GM13977 (cell line): ENCODE results near the gene PACS1.
A peak's percentile ranks its signal among the peaks of the same experiment; 100 is the strongest.

Experiments
- DNase-seq: peaks from one replicate; pipeline ENCODE4 v3.0.0; 2012; ENCODE audit warnings: low spot score
- CTCF ChIP-seq: IDR thresholded peaks from 2 replicates; pipeline ENCODE4 v1.5.1; 2012; ENCODE audit warnings: mild to moderate bottlenecking, control low read depth; ENCODE audit not compliant: insufficient read depth; ENCODE audit errors: extremely low read depth, missing control alignments
- in situ Hi-C: fragments of 300-500 bp; cut with MboI; formaldehyde crosslinking; loops from one replicate; pipeline ENCODE4 v1.12.0; 2022; ENCODE audit warnings: low sequenced_read_pairs, low pct_unique_long_range_greater_than_20kb, mixed read lengths, inconsistent platforms; ENCODE audit not compliant: unreplicated experiment

PACS1 gene

GRCh38 chr11:66035653-66036333, 34.3 kb upstream of the PACS1 start:
- TF ChIP-seq CTCF, result no peak
- in situ Hi-C loops, result no loop called here
- DNase-seq, result no peak

- no peak for DNase-seq
- no peak for TF ChIP-seq CTCF
- in situ Hi-C loops, result no loop called here
These were observed 33.8 kb upstream of the PACS1 start for GRCh38 chr11:66036334-66036710.

GRCh38 chr11:66037327-66037726, 32.7 kb upstream of the PACS1 start:
- in situ Hi-C loops, result no loop called here
- TF ChIP-seq CTCF, result no peak
- no peak for DNase-seq

- no peak for DNase-seq
- in situ Hi-C loops, result no loop called here
- TF ChIP-seq CTCF, result no peak
These were observed 30.3 kb upstream of the PACS1 start for GRCh38 chr11:66039765-66040164.

- no peak for TF ChIP-seq CTCF
- peak; percentile 4 for DNase-seq
- in situ Hi-C loops, result no loop called here
These were observed 27.7 kb upstream of the PACS1 start for GRCh38 chr11:66042227-66042995.

- peak; percentile 23 for DNase-seq
- in situ Hi-C loops, result no loop called here
These were observed 26.8 kb upstream of the PACS1 start for GRCh38 chr11:66042996-66043906.

More at GRCh38 chr11:66042996-66043906, 26.8 kb upstream of the PACS1 start:
- TF ChIP-seq CTCF, result no peak
